Measurements from ENCODE around the gene FOLR2. TPM values are rescaled to one million over a fixed set of nuclear protein-coding genes. Genes with fewer than 3 reads are reported as not detected.
A peak's percentile ranks its signal among the peaks of the same experiment; 100 is the strongest.

The FOLR2 gene
- total RNA-seq, 1 experiment from 2014 or later = not detected

DNA sequence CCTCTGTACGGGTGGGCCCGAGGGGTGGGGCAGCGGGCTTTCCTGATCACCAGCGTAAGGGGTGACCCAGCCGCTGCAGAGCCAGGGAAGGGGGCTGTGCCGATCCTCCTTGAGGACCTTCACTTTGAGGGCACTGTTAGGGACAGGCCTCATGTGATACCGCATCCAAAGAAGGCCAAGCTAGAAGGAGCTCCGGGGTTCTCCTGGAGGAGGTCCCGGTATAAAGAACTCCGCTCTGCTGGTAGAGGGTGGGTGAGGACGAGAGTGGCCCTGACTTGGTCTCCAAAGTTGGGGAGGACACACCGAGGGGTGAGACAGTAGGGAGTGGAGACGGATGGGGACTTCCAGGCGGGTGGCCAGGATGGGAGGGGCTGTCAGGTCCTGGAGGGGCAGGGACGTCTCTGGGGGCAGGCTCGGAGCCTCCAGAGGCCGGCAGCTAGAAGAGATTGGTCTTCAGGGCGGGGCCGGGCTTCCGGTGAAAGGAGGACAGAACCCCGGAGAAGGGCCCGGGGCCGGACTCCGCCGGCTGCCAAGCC is 22.8 kb downstream of the FOLR2 start:
- Histone ChIP-seq H3K36me3 (replicated peaks; ENCODE audit: control insufficient read depth, insufficient read depth, low read length) (peaks cover 9% of the 10 kb centered on the region), H3K27me3 (ENCODE audit: control insufficient read depth, insufficient read depth, low read length) (peaks cover 53% of the 10 kb centered on the region), H3K4me3 (ENCODE audit: insufficient read depth, low read depth, low read length) (peak overlapping the region; percentile 32)
- no peak for DNase-seq

DNA sequence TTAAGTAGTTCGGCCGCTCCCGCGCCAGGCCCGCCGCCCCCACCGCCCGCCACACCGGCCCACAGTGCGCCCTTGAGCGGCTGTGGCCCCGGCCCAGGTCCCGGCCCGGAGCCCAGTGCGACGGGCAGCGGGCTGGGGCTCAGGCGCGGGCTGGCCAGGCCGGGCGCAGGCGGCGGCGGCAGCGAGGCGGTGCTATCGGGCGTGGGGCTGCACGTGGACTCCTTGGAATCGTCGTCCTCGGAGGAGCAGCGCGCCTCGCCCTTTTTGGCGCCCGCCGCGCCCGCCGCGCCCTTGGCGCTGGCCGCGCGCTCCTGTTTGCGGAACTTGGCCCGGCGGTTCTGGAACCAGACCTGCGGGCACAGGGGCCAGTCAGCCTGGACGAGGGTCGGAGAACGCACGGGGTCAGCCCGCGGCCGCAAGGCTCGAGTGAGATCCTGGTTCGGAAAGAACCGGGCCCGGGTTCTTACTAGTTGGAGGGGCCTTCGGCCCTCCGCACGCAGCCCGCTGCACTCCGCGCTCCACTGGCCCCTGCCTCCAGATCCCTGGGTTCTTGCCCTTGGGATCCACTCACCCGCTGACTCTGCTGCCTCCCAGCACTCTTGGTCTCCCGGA is 23.4 kb downstream of the FOLR2 start:
- peaks cover 7% of the 10 kb centered on the region for H3K36me3 ChIP-seq (replicated peaks; ENCODE audit: control insufficient read depth, insufficient read depth, low read length)
- peaks cover 59% of the 10 kb centered on the region for H3K27me3 ChIP-seq (ENCODE audit: control insufficient read depth, insufficient read depth, low read length)
- peak; percentile 87 for DNase-seq
- peak overlapping the region; percentile 32 for H3K4me3 ChIP-seq (ENCODE audit: insufficient read depth, low read depth, low read length)

DNA sequence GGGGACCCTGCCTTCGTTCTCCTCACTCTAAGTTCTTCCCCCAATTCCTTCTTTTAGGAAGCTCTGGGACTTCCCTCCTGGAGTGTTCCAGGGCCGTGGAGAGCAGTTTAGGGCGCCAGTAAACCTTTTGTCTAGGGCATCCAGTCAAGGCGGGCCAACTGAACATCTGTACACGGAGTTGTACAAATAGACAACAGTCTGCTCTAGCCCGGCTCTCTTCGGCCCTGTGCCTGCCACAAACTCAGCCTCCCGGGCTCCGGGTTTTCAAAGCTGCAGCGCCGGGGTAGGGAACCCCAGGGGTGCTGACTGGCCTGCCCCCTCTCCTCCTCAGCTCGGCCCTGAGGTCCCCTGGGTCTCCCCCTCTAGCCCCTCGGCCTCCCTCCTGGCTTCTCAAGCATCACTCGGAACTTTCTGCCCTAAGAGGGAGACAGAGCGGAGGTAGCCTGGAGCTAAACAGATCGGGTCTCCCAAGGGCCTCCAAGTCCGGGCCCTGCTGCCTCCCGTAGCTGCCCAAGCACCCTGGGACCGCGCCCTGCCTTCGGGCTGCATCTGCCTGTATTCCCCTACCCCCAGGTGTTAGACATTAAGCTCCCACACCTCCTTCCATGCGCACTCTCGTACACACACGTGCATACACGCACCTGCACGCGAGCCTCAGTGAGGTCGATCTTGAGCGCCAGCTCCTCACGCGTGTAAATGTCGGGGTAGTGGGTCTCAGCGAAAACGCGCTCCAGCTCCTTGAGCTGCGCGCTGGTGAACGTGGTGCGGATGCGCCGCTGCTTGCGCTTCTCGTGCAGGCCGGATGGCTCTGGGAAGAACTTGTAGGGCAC is 24.1 kb downstream of the FOLR2 start:
- Histone ChIP-seq H3K36me3 (replicated peaks; ENCODE audit: control insufficient read depth, insufficient read depth, low read length) (peaks cover 2% of the 10 kb centered on the region), H3K4me3 (ENCODE audit: insufficient read depth, low read depth, low read length) (peak overlapping the region; percentile 32), H3K27me3 (ENCODE audit: control insufficient read depth, insufficient read depth, low read length) (peaks cover 66% of the 10 kb centered on the region)
- peak; percentile 80 for DNase-seq

DNA sequence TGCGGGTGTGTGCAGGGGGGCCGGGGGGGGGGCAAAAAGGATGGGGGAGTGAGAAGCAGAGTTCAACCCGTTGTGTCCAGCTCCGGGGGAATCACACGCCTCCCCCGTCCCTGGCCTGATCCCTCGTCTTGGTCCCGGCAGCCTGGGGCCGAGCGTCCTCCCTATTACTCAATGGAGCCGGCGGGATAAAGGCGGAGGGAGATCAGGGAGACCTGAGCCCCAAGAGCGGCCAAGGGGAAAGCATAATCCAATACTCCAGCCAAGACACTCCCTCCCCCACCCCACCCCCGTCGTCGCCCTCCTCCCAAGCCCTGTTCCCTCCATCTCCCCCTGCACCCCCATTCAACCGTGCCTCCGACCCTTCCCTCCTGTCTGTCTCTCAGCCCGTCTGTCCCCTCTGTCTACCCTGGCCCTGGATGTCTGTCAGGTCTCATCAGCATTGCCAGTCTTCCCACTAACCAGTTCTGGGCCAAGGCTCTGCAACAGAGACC is 24.7 kb downstream of the FOLR2 start:
- peak; percentile 81 for DNase-seq
- Histone ChIP-seq H3K4me3 (ENCODE audit: insufficient read depth, low read depth, low read length) (no peak overlapping the region), H3K27me3 (ENCODE audit: control insufficient read depth, insufficient read depth, low read length) (peaks cover 72% of the 10 kb centered on the region), H3K36me3 (replicated peaks; ENCODE audit: control insufficient read depth, insufficient read depth, low read length) (peaks cover 2% of the 10 kb centered on the region)

DNA sequence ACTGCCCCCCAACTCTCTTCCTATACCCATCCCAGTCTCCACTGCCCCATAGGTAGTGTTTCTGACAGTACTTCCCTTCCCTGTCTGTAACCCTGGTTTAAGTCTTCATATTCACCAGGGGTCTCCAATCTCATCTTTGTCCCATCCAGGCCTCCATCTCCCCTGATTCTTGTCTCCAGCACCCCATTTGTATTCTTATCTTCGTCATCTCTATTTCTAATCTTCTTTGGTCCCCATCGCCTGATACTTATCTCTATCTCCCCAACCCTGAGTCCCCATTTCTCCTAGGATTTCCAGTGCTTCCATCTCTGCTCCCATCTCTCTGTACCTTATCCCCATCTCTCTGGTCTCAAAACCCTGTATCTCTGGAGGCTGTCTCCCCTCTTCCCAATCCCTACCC is 25.5 kb downstream of the FOLR2 start:
- Histone ChIP-seq H3K27me3 (ENCODE audit: control insufficient read depth, insufficient read depth, low read length) (peaks cover 80% of the 10 kb centered on the region), H3K36me3 (replicated peaks; ENCODE audit: control insufficient read depth, insufficient read depth, low read length) (no peaks in the 10 kb centered on the region), H3K4me3 (ENCODE audit: insufficient read depth, low read depth, low read length) (no peak overlapping the region)
- peak; percentile 15 for DNase-seq

DNA sequence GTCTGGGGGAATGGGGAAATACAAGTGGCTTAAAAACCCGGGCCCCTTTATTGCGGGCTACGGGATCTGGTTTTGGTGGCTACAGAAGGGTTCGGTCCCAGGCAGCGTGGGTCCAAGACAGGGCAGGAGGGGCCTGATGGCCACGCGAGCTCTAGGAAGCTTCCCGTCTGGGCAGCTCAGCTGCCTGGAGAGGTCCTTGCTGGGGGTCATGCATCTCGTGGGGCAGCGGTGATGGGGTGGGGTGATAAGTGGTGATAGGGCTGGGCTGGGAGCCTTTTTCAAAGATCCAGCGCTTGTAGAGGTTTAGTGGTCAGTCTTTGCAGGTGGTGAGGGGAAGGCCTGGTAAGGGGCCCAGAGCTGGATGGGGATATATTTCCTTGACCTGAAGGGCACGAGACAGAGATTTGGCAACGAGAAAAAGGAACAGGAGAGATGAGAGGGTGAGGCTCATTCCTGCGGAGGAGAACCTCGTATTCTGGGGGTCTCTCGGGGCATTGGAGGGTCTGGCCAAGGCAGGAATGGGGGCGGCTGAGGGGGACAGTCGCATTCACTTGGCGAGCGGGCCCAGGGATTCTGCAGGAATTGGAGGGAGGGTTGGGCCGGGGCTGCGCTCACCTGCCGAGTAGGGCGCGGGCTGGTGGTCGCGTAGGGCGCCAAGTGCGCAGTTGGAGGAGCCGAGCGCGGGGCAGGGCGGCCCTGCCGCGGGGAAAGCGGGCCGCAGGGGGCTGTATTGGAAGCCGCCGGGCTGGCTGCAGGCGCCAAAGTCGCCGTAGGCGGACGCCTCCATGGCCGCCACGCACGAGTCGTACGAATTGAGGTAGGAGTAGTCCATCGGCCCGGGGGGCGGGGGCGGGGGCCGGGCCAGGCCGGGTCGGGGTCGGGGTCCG is 26.8 kb downstream of the FOLR2 start:
- Histone ChIP-seq H3K36me3 (replicated peaks; ENCODE audit: control insufficient read depth, insufficient read depth, low read length) (no peaks in the 10 kb centered on the region), H3K4me3 (ENCODE audit: insufficient read depth, low read depth, low read length) (peak overlapping the region; percentile 61)
- DNase-seq = peak; percentile 64

DNA sequence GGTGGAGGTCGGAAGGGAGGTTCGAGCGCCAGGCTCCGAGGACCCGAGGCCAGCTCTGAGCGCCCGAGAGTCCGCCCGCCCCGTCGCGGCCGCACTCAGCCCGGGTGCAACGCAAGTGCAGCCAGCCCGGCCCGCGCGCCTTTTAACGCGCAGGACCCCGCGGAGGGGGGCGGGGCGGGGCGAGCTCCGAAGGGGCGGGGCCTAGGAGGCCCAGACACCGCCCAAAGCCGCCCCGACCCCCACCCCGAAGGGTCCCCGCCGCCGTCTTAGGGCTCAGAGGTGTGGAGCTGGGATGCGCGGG is 27.4 kb downstream of the FOLR2 start, which contains the start of gene PHOX2A:
TSS of gene PHOX2A (minus strand) at position 117 of the 301 bp plus-strand sequence. CDS start 172 bp downstream, outside the sequence.
- Histone ChIP-seq H3K4me3 (ENCODE audit: insufficient read depth, low read depth, low read length) (peak within 1 kb of the TSS; percentile 61), H3K27me3 (ENCODE audit: control insufficient read depth, insufficient read depth, low read length) (peaks cover 84% of the 10 kb centered on the region), H3K36me3 (replicated peaks; ENCODE audit: control insufficient read depth, insufficient read depth, low read length) (no peaks in the 10 kb centered on the region)
- DNase-seq = no peak

More for the DNA sequence above, 26.8 kb downstream of the FOLR2 start:
- H3K27me3 ChIP-seq (ENCODE audit: control insufficient read depth, insufficient read depth, low read length) = peaks cover 87% of the 10 kb centered on the region

DNA sequence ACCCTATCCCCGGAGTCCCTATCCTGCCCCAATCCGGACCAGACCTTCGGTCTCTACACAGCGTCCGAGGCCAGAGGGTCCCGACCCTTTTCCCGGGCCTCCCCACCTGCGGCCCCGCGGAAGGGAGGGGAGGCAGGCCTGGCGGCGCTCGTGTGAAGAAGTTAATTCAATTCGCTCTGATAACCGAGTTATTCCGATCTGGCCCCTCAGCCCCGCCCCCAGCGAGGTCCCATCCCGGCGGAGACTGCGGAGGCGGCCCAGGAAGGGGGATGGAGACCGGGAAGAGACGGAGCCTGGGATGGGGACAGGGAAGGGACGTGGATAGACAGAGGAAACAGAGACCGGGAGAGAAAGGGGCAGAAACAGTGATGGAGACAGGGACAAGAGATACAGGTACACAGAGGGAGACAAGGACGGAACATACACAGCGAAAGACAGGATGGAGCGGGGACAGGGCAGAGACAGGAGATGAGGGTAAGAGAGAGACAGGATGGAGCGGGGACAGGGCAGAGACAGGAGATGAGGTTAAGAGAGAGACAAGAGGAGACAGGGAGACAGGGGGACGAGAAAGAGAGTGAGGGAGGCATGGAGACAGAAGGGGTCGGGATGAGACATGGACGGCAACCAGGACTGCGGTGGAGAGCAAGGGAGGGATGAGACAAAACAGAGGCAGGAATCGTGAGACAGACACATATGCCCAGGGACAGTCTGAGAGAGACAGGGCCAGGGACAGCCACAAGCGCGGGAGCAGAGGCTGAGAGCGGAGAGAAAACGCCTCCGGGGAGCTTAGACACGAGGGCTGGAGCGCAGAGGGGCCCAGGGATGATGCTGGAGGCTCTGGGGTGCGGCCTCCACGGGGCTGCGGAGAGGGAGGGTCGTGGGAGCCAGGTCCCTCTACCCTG is 28.0 kb downstream of the FOLR2 start:
- peaks cover 79% of the 10 kb centered on the region for H3K27me3 ChIP-seq (ENCODE audit: control insufficient read depth, insufficient read depth, low read length)
- no peaks in the 10 kb centered on the region for H3K36me3 ChIP-seq (replicated peaks; ENCODE audit: control insufficient read depth, insufficient read depth, low read length)
- H3K4me3 ChIP-seq (ENCODE audit: insufficient read depth, low read depth, low read length) = peak overlapping the region; percentile 61
- DNase-seq = peak; percentile 94

DNA sequence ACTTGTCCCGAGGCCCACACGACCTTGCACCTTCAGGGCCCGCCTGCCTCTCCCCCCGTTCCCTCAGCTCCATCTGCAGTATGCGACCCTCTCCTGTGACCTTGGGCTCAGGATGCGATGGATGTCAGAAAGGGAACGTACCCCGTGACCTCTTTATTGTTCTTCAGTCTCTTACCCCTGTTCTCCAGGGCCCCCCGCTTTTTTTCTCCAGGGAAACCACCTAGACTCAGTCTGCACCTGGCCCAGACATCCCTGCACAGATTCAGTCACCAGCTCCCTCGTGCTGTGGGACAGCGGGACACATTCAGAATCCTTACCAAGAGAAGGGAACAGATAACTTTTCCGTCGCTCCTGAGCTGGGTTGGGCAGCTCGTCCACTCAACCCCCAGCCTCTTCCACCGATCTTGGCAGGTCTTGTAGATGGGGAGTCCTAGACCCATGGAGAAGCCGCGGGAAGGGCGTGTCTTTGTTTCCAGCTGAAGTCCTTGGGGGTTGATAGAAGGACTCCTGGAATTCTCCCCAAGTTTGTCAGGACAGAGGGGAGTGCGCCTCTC is 28.7 kb downstream of the FOLR2 start:
- Histone ChIP-seq H3K36me3 (replicated peaks; ENCODE audit: control insufficient read depth, insufficient read depth, low read length) (no peaks in the 10 kb centered on the region), H3K4me3 (ENCODE audit: insufficient read depth, low read depth, low read length) (peak overlapping the region; percentile 61; the same call in 1 of the 2 replicates), H3K27me3 (ENCODE audit: control insufficient read depth, insufficient read depth, low read length) (peaks cover 72% of the 10 kb centered on the region)
- peak; percentile 46 for DNase-seq

DNA sequence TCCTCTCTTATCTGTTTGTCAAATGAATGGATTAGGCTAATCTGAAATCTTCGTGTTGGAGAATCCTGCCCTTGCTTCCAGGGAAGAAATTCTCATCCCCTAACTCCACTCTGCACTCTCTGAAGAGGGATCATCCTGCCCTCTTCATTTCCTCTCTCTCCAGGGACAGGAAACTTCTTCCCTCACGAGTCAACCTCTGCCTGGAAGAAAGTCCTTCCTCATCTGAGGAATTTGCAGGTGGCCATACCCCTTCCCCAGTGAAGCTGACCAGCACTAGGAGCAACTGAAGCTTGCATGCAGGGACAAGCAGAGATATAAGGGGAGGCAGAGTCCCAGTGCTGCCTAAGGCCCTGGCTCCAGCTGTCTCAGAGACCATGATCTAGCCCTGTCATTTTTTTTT is 31.0 kb downstream of the FOLR2 start:
- no peak for DNase-seq
- H3K27me3 ChIP-seq (ENCODE audit: control insufficient read depth, insufficient read depth, low read length) = peaks cover 50% of the 10 kb centered on the region

DNA sequence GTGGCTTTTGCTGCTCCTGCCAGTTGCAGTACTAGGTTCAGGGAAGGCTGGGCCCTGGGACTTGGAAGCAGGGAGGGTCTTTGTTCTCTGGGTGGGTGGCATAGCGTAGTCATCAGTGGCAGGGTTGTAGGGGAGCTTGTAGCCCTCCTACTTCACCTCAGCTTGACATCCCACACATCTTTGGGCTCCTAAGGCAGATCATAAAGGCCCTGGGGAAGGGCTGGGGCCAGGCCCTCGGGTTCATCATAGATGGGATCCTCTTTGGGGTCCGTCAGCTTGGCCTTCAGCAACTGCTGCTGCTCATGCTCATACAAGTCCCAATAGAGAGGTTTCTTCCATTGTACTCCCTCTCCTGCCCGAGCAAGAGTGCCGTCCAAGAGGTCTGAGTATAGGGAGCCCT is 33.4 kb downstream of the FOLR2 start:
- no peak for DNase-seq
- peaks cover 29% of the 10 kb centered on the region for H3K27me3 ChIP-seq (ENCODE audit: control insufficient read depth, insufficient read depth, low read length)
- H3K36me3 ChIP-seq (replicated peaks; ENCODE audit: control insufficient read depth, insufficient read depth, low read length) = no peaks in the 10 kb centered on the region
- H3K4me3 ChIP-seq (ENCODE audit: insufficient read depth, low read depth, low read length) = no peak overlapping the region

More for the DNA sequence above, 31.0 kb downstream of the FOLR2 start:
- H3K4me3 ChIP-seq (ENCODE audit: insufficient read depth, low read depth, low read length) = no peak overlapping the region
- H3K36me3 ChIP-seq (replicated peaks; ENCODE audit: control insufficient read depth, insufficient read depth, low read length) = no peaks in the 10 kb centered on the region

DNA sequence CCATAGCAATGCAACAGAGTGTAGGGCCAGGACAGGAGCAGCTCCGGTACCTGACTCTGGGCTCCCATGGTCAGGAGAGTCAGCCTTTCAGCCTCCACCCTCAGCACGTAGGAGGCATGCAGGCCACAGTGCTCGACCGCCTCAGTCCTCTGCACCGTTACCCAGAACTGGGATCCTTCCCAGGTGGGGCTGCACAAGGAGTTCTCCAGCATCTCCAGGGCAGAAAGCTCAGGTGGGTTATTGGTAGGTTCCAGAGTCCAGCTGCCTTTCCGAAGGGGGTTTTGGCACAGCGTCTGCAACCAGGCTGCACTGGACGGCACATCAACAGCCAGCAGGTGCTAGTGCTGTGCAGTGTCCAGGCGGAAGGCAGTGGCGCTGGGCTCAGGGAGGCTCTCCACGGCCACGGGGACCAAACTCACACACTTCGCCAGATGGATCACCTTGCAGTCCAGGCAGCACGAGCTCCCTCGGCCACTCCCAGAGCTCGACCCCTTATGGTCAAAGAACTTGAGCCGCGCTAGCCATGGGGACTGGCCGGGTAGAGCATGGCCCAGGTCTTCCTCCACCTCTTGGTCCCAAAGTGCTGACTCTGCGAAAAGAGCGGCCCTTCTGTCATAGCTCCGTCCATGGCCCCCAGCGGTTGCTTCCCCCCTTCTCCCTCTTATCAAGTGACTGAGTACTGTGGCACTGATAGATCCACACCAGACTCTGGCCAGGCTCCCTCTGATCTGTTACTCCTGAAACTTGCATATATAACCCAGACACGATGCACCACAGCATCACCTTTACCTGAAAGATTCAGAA is 34.3 kb downstream of the FOLR2 start:
- no peak for DNase-seq
- Histone ChIP-seq H3K27me3 (ENCODE audit: control insufficient read depth, insufficient read depth, low read length) (peaks cover 20% of the 10 kb centered on the region), H3K4me3 (ENCODE audit: insufficient read depth, low read depth, low read length) (no peak overlapping the region), H3K36me3 (replicated peaks; ENCODE audit: control insufficient read depth, insufficient read depth, low read length) (no peaks in the 10 kb centered on the region)

Measured in H7 (cell line).